Omental fat pad (tissue), 4 donors: ENCODE measurements around the gene PITPNC1. TPM values are rescaled to one million over a fixed set of nuclear protein-coding genes. Genes with fewer than 3 reads are reported as not detected.

Experiments
- ATAC-seq: fragments of 150-250 bp; one replicate; pipeline ENCODE4 v1.9.1; 2016; ENCODE audit warnings: mild to moderate bottlenecking, moderate library complexity; ENCODE audit not compliant: low FRiP score
- DNase-seq: peaks from one replicate; pipeline ENCODE4 v3.0.0-alpha.2; 2019; ENCODE audit warnings: low spot score
- CTCF ChIP-seq, 3 donors: fragments of 450-650 bp; IDR thresholded peaks; one replicate each; pipeline ENCODE4 v1.5.1; 2016 to 2017; ENCODE audit warnings: antibody characterized with exemption in 3 of 3, mild to moderate bottlenecking in 3 of 3, moderate library complexity in 2 of 3
- total RNA-seq, 4 donors: library from RNA; depleted of rRNA; stranded (reverse); fragments of >200 nt; gene quantifications; one replicate each; pipeline ENCODE4 v1.1.0, GENCODE V29; 2016

PITPNC1 gene
- total RNA-seq, 4 donors from 2014 or later = 22.6 to 53.4 (median 35.0) TPM

GRCh38 chr17:67600408-67600807 lies 223.3 kb downstream of the PITPNC1 start:
- DNase-seq (no peak), ATAC-seq (no peak)
- no peak for TF ChIP-seq CTCF (IDR thresholded peaks at IDR 0.05)

- DNase-seq = no peak
- no peak for TF ChIP-seq CTCF (IDR thresholded peaks at IDR 0.05)
- ATAC-seq = no peak
Measured at GRCh38 chr17:67601897-67602296, 224.8 kb downstream of the PITPNC1 start.

GRCh38 chr17:67602444-67602843 lies 225.4 kb downstream of the PITPNC1 start:
- DNase-seq (no peak), ATAC-seq (no peak)
- no peak for TF ChIP-seq CTCF (IDR thresholded peaks at IDR 0.05)

GRCh38 chr17:67602974-67603373 lies 225.9 kb downstream of the PITPNC1 start:
- no peak for ATAC-seq
- no peak for DNase-seq
- no peak for TF ChIP-seq CTCF (IDR thresholded peaks at IDR 0.05)

GRCh38 chr17:67605256-67605912 lies 228.3 kb downstream of the PITPNC1 start:
- DNase-seq (no peak), ATAC-seq (peak; percentile 30)
- TF ChIP-seq CTCF (IDR thresholded peaks at IDR 0.05) = no peak

GRCh38 chr17:67606471-67606870 lies 229.4 kb downstream of the PITPNC1 start:
- DNase-seq (no peak), ATAC-seq (no peak)
- TF ChIP-seq CTCF (IDR thresholded peaks at IDR 0.05) = no peak

GRCh38 chr17:67606896-67607604 lies 230.0 kb downstream of the PITPNC1 start:
- ATAC-seq = no peak
- DNase-seq = no peak
- no peak for TF ChIP-seq CTCF (IDR thresholded peaks at IDR 0.05)
